ENCODE data around the gene PLPPR4. TPM values are rescaled to one million over a fixed set of nuclear protein-coding genes. Genes with fewer than 3 reads are reported as not detected.

Gene PLPPR4
- total RNA-seq, 1 donor from 2014 or later = 7.2 TPM

GRCh38 chr1:99328171-99328570 is 63.9 kb downstream of the PLPPR4 start:
- Histone ChIP-seq H3K27me3 (no peaks in the 10 kb centered on the region), H3K4me1 (no peaks in the 10 kb centered on the region), H3K27ac (no peak overlapping the region), H3K9me3 (no peaks in the 10 kb centered on the region), H3K36me3 (no peaks in the 10 kb centered on the region), H3K4me3 (no peak overlapping the region)
- no peak for DNase-seq (ENCODE audit: low spot score in 2 of 2)
- intact Hi-C loops (cut with DNase I) = no loop called here
- no peak for TF ChIP-seq CTCF (IDR thresholded peaks at IDR 0.05)

DNA sequence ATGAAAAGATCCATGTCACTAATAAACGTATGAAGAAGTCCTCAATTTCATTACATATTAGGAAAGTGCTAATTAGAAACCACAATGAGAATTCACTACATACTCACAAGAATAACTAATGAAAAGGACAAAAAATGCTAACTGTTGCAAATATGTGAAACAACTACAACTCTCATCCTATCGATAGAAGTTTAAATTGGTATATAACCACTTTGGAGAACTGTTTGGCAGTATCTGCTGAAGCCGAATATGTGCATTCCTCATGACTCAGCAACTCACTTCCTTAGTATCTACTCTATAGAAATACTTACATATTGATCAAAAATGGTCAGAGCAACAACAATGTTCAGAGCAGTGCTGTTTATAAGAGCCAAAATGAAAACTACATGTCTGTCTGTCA is 66.8 kb downstream of the PLPPR4 start:
- Histone ChIP-seq H3K27me3 (no peaks in the 10 kb centered on the region), H3K9me3 (no peaks in the 10 kb centered on the region), H3K27ac (no peak overlapping the region), H3K4me3 (no peak overlapping the region), H3K4me1 (no peaks in the 10 kb centered on the region), H3K36me3 (no peaks in the 10 kb centered on the region)
- intact Hi-C loops (cut with DNase I) = no loop called here
- TF ChIP-seq CTCF (IDR thresholded peaks at IDR 0.05) = no peak
- DNase-seq (ENCODE audit: low spot score in 2 of 2) = no peak

DNA sequence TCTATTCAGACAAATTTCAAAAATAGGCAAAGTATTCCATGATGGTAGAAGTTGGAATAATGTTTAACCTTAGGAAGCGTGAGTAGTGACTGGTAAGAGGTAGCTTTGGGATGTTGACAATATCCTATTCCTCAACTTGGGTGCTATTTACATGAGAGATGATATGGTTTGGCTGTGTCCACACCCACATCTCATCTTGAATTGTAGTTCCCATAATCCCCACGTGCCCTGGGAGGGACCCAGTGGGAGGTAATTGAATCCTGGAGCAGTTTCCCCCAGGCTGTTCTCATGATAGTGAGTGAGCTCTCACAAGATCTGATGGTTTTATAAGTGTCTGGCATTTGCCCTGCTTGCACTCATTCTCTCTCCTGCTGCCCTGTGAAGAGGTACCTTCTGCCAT is 67.3 kb downstream of the PLPPR4 start:
- no peaks in the 10 kb centered on the region for H3K36me3 ChIP-seq
- no peaks in the 10 kb centered on the region for H3K4me1 ChIP-seq
- no peak for TF ChIP-seq CTCF (IDR thresholded peaks at IDR 0.05)
- no peaks in the 10 kb centered on the region for H3K27me3 ChIP-seq
- H3K4me3 ChIP-seq = no peak overlapping the region
- intact Hi-C loops (cut with DNase I) = no loop called here
- H3K9me3 ChIP-seq = no peaks in the 10 kb centered on the region
- H3K27ac ChIP-seq = no peak overlapping the region
- DNase-seq (ENCODE audit: low spot score in 2 of 2) = no peak

DNA sequence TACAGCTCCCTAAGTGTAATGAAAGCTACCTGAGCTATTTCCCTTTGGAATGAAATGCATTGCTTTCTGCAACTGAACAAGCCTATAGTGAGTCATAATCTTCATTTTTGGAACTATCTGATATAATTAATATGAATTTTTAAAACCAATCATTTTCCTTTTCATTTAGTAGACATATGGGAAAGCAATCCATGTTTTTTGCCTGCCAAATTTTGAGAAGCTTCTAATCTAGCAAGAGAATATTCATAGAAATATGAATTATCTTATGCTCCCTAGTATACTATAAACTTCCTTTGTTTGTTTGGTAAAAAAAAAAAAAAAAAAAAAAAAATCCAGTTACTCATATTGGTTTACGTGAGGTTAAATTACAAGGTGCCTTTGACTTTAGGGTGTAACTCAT is 68.3 kb downstream of the PLPPR4 start:
- no peak for TF ChIP-seq CTCF (IDR thresholded peaks at IDR 0.05)
- no peak overlapping the region for H3K4me3 ChIP-seq
- H3K36me3 ChIP-seq = no peaks in the 10 kb centered on the region
- H3K9me3 ChIP-seq = no peaks in the 10 kb centered on the region
- no peak for DNase-seq (ENCODE audit: low spot score in 2 of 2)
- intact Hi-C loops (cut with DNase I) = no loop called here
- no peak overlapping the region for H3K27ac ChIP-seq
- no peaks in the 10 kb centered on the region for H3K4me1 ChIP-seq
- H3K27me3 ChIP-seq = no peaks in the 10 kb centered on the region

- no peaks in the 10 kb centered on the region for H3K4me1 ChIP-seq
- intact Hi-C loops (cut with DNase I) = no loop called here
- H3K27ac ChIP-seq = no peak overlapping the region
- no peak overlapping the region for H3K4me3 ChIP-seq
- DNase-seq (ENCODE audit: low spot score in 2 of 2) = no peak
- H3K36me3 ChIP-seq = no peaks in the 10 kb centered on the region
- no peaks in the 10 kb centered on the region for H3K27me3 ChIP-seq
- no peaks in the 10 kb centered on the region for H3K9me3 ChIP-seq
- TF ChIP-seq CTCF (IDR thresholded peaks at IDR 0.05) = no peak
Measured at GRCh38 chr1:99334991-99335390, 70.7 kb downstream of the PLPPR4 start.

- Histone ChIP-seq H3K4me1 (no peaks in the 10 kb centered on the region), H3K36me3 (no peaks in the 10 kb centered on the region), H3K27me3 (no peaks in the 10 kb centered on the region), H3K4me3 (no peak overlapping the region), H3K9me3 (no peaks in the 10 kb centered on the region), H3K27ac (no peak overlapping the region)
- TF ChIP-seq CTCF (IDR thresholded peaks at IDR 0.05) = no peak
- DNase-seq (ENCODE audit: low spot score in 2 of 2) = no peak
- intact Hi-C loops (cut with DNase I) = no loop called here
Measured at GRCh38 chr1:99347041-99347684, 82.9 kb downstream of the PLPPR4 start.

Data from ascending aorta (tissue), 2 donors.